ENCODE results near the gene TGFBR1. TPM values are rescaled to one million over a fixed set of nuclear protein-coding genes. Genes with fewer than 3 reads are reported as not detected.
"Not testable (repeated sequence)": the region's sequence is repeated elsewhere in the genome, so short reads cannot be mapped to it uniquely, and the experiment has no call there.

TGFBR1 gene
- total RNA-seq, 1 donor from 2014 or later, result 13.5 TPM

DNA sequence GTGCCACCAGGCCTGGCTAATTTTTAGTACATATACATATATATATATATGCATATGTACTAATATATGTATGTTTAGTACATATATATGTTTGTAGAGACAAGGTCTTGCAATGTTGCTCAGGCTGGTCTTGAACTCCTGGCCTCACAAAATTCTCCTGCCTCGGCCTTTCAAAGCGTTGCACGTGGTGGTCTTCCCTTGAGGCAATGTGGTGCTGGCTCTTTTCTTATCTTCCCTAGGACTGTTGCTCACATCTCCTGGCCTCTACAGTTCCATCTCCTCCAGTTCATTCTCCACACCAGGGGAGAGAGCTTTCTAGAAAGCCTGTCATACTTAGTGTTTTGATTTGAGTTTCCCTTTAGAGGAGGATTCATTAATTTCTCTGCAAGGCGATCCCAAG, 28.9 kb upstream of the TGFBR1 start:
- DNase-seq (ENCODE audit: low read depth in 2 of 2), result no peak

GRCh38 chr9:99076483-99077171, 28.3 kb upstream of the TGFBR1 start:
- no peak for DNase-seq (ENCODE audit: low read depth in 2 of 2)

GRCh38 chr9:99078717-99079116, 26.2 kb upstream of the TGFBR1 start:
- DNase-seq (ENCODE audit: low read depth in 2 of 2), result no peak

- no peak for DNase-seq (ENCODE audit: low read depth in 2 of 2)
Measured at GRCh38 chr9:99079542-99079941, 25.4 kb upstream of the TGFBR1 start.

DNA sequence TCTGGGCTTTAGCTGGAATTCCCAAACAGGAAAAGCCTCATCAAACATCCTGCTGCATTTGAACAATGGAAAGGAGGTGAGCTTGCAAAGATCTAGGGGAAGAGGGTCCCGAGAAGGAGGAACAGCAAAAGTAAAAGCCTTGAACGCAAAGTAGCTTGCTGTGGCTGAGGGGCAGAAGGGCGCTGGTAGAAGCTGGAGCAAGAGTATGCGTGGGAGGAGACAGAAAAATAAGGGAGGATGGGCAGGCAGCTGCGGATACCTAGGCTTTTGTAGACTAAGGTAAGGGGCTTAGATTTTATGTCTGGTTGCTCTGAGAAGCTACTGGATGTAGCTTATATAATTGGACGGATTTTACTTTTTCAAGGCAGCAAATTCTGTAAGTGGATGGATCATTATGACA, 21.9 kb upstream of the TGFBR1 start:
- DNase-seq (ENCODE audit: low read depth in 2 of 2), result no peak

- peak in 1 of 2 donors; percentile 27 for DNase-seq (ENCODE audit: low read depth in 2 of 2)
Measured at GRCh38 chr9:99085949-99086948, 18.7 kb upstream of the TGFBR1 start.

GRCh38 chr9:99087462-99087861, 17.5 kb upstream of the TGFBR1 start:
- DNase-seq (ENCODE audit: low read depth in 2 of 2), result no peak

DNA sequence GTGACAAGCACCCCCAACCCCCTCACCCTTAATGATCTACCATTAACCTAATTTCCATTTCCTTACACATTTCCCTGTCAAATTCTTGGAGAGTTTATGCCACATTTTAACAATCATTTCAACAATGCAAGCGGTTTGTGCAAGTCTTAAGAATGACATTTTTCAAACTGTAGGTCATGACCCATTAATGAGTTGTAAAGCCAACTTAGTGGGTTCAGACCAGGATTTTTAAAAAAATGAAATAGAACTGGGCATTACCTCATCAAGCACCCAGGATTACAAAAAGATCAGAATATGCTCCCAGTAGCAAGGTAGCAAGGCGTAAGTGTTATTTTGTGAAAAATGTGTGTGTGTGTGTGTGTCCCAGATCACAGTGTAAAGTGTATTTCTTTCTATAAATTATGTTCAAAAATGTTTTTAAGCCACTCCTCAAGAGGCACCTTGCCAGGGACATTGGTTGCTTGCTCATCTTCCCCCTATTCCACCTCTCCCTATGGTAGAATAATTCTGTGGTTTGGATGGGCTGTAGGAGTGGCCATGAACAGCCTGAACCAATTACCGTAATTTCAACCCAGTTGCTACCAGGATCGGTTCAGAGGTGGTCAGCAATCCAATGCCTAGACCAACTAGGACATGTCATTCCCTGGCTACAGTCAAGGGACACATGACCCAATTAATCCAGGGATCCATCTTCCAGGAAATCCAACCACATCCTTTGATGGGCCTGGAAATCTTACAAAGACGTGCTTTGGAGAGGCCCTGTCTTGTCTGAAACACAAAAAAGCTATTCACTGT, 14.4 kb upstream of the TGFBR1 start:
- no peak for DNase-seq (ENCODE audit: low read depth in 2 of 2)

- DNase-seq (ENCODE audit: low read depth in 2 of 2), result no peak
Measured at GRCh38 chr9:99092643-99093491, 12.0 kb upstream of the TGFBR1 start.

DNA sequence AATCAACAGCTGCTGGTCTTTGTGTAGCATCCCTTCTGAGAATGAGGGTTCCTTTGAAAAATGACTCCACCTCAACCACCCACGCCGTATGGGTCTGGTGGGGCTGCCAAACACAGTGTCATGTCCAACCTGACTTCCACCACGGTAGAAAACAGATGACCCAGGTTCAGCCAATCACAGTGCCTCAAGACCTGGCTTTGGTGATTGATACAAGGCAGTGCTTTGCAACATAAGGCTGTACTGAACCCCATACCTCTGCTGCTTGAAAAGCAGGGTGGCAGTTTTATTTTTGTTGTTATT, 11.5 kb upstream of the TGFBR1 start:
- DNase-seq (ENCODE audit: low read depth in 2 of 2), result no peak

DNA sequence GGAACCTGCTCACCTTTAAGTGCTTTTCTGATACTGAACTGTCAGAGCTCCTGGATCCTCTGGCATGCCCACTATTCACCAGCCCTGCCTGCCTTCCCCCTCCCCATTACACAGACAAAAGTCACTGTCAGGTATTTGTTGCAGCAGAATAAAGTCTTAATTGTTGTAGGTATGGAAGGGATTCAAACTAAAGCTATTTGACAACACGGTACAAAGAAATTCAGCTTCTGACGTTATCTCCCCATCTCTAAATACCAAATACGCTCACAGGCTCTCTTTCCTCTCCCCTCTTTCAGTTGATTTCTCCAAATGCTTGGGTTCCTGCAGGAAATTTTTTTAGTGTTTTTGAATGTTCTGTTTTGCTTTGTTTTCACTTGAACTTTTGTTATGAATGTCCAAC, 9.3 kb upstream of the TGFBR1 start:
- no peak for DNase-seq (ENCODE audit: low read depth in 2 of 2)

- DNase-seq (ENCODE audit: low read depth in 2 of 2), result no peak
Measured at GRCh38 chr9:99096409-99096808, 8.5 kb upstream of the TGFBR1 start.

DNA sequence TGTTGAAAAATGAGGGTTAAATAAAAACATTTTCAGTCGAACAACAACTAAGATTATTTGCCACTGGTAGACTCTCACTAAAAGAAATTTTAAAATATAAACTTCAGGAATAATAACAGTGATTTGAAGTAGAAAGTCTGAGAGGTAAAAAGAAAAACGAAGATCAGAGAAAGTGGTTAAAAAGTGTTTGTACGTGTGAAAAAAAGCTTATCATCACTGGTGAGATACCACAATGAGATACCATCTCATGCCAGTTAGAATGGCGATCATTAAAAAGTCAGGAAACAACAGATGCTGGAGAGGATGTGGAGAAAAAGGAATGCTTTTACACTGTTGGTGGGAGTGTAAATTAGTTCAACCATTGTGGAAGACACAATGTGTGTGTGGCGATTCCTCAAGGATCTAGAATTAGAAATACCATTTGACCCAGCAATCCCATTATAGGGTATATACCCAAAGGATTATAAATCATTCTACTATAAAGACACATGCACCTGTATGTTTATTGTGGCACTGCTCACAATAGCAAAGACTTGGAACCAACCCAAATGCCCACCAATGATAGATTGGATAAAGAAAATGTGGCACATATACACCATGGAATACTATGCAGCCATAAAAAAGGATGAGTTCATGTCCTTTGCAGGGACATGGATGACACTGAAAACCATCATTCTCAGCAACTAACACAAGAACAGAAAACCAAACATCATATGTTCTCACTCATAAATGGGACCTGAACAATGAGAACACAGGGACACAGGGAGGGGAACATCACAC, 4.9 kb upstream of the TGFBR1 start:
- not testable (repeated sequence) for DNase-seq (ENCODE audit: low read depth in 2 of 2)

GRCh38 chr9:99101271-99101670, 3.6 kb upstream of the TGFBR1 start:
- DNase-seq (ENCODE audit: low read depth in 2 of 2), result no peak

DNA sequence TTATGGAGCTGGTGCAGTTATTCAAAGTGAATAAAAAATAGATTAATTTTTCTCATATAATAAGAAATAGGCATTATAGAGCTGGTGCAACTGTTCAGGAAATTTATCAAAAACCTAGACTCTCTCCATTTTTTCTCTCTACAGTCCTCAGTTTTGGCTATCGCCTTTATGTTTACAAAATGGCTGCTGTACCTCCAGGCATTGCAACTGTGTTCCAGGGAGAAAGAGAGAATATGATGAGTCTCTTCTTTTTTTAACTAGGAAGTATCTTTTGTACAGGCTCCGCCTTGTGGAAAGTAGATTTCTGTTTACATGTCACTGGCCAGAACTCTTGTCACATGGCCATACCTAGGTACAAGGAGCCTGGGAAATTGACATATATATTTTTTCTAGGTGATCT, 3.1 kb upstream of the TGFBR1 start:
- no peak for DNase-seq (ENCODE audit: low read depth in 2 of 2)

- DNase-seq (ENCODE audit: low read depth in 2 of 2), result peak in 1 of 2 donors; percentile 24
Measured at GRCh38 chr9:99103054-99103895, 1.6 kb upstream of the TGFBR1 start.

GRCh38 chr9:99103901-99104458, 933 bp upstream of the TGFBR1 start:
- peak in 1 of 2 donors; percentile 39 for DNase-seq (ENCODE audit: low read depth in 2 of 2)

DNA sequence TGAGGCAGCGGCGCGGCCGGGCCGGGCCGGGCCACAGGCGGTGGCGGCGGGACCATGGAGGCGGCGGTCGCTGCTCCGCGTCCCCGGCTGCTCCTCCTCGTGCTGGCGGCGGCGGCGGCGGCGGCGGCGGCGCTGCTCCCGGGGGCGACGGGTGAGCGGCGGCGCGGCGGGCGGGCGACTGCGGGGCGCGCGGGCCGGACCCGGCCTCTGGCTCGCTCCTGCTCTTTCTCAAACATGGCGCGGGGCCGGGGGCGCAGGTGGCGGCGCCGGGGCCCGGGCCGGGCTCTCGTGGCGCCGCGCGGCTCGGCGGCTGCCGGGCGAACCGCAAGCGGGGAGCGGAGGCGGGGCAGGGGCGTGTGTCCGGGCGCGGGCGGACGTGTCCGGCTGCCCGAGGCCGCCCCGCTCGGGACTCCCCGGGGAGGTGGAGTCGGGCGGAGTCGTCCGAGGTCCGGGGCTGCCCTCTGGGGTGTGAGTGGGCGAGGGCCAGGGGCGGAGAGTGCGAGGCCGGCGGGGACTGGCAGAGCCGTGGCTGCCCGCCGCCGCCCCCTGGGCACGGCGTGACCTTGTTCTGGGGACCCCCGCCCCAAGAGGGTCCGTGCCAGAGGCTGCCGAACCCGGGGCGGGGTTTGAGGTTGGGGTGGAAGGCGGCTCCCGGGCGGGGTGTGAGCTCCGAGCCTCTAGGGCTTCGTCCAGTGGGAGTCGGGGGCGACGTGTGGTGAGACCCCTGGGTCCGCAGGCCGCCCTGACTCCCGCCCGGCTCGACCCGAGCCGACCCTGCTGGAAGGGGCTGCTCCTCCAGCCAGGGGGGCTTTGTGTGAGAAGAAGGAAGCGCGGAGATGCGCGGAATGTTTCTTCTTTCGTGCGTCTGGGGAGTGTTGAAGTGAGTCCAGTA, 485 bp downstream of the TGFBR1 start:
- peak; percentile 70 to 81 for DNase-seq (ENCODE audit: low read depth in 2 of 2)
